HepG2 (cell line): ENCODE data around the gene ZNF442. TPM values are rescaled to one million over a fixed set of nuclear protein-coding genes. Genes with fewer than 3 reads are reported as not detected.

ENCODE experiments used
- ATAC-seq: fragments of 200-7000 bp; cut with Tn5 transposase; 3 replicates; pipeline ENCODE4 v1.9.1; 2020; ENCODE audit warnings: mild to moderate bottlenecking, moderate library complexity
- BruUV-seq: library from RNA; stranded (reverse); fragments of 400-500 nt; replicated peaks from 2 replicates; lab custom pipeline; 2021; lab: Mats Ljungman, UMichigan
- CTCF ChIA-PET: fragments of 300-600 bp; formaldehyde crosslinking; extraction: SDS; loops from one replicate; lab custom pipeline; 2021; ENCODE audit warnings: low total read pairs, inconsistent platforms, low intra/inter-chr PET ratio; lab: Yijun Ruan, JAX
- POLR2A ChIA-PET: fragments of 350-600 bp; sonication (Branson Sonifier 250); formaldehyde crosslinking; loops from one replicate; lab custom pipeline; 2020; ENCODE audit warnings: antibody characterized with exemption, inconsistent platforms; lab: Yijun Ruan, JAX
- DNase-seq: peaks from one replicate; pipeline ENCODE4 v3.0.0-alpha.2; 2015; ENCODE audit warnings: low spot score
- FAIRE-seq: peaks from 3 replicates; lab custom pipeline; 2011; peaks lifted over from hg19 to GRCh38; lab: Jason Lieb, UNC
- H2AFZ ChIP-seq: one replicate; pipeline ENCODE4 v1.6.1; 2011; ENCODE audit warnings: low read length, inconsistent platforms
- H3K27ac ChIP-seq: fragments of 300-600 bp; 3 replicates; pipeline ENCODE4 v1.8.0; 2011; ENCODE audit warnings: mixed run types, mild to moderate bottlenecking, mixed read lengths, low read length, inconsistent platforms; ENCODE audit not compliant: insufficient read depth; ENCODE audit errors: extremely low read length
- H3K27me3 ChIP-seq, 2 experiments: fragments of 200-600 bp in 1 of 2; 2 replicates in 1 of 2; 3 replicates in 1 of 2; pipeline versions ENCODE4 v1.6.0 to v1.8.0; 2011; ENCODE audit warnings: low read length in 2 of 2, mild to moderate bottlenecking in 2 of 2, moderate library complexity in 2 of 2, inconsistent platforms in 1 of 2; ENCODE audit not compliant: insufficient read depth in 2 of 2, control insufficient read depth in 1 of 2
- H3K36me3 ChIP-seq, 2 experiments: fragments of 200-600 bp in 1 of 2; replicated peaks in 1 of 2; 2 replicates in 1 of 2; 3 replicates in 1 of 2; pipeline versions ENCODE4 v1.5.1 to v1.8.0; 2011; ENCODE audit warnings: low read length in 2 of 2, inconsistent platforms in 1 of 2; ENCODE audit not compliant: insufficient read depth in 2 of 2, control insufficient read depth in 1 of 2
- H3K4me1 ChIP-seq: 2 replicates; pipeline ENCODE4 v1.5.1; 2012; ENCODE audit warnings: low read length, inconsistent platforms; ENCODE audit not compliant: insufficient read depth
- H3K4me2 ChIP-seq: 2 replicates; pipeline ENCODE4 v1.6.0; 2011; ENCODE audit warnings: low read depth, low read length, inconsistent platforms
- H3K4me3 ChIP-seq, 3 experiments: fragments of 200-600 bp in 1 of 3; sonication (generic), shearing (Covaris generic) in 1 of 3; replicated peaks in 1 of 3; 2 replicates each; pipeline ENCODE4 v1.5.1; 2011 to 2016; ENCODE audit warnings: low read length in 3 of 3, inconsistent platforms in 2 of 3, low read depth in 2 of 3, mild to moderate bottlenecking in 2 of 3, control low read depth in 1 of 3, mixed read lengths in 1 of 3; ENCODE audit not compliant: insufficient read depth in 1 of 3
- H3K79me2 ChIP-seq: one replicate; pipeline ENCODE4 v1.6.1; 2011; ENCODE audit warnings: low read length, inconsistent platforms; ENCODE audit not compliant: insufficient read depth
- H3K9ac ChIP-seq: 2 replicates; pipeline ENCODE4 v1.6.0; 2011; ENCODE audit warnings: mild to moderate bottlenecking, low read depth, low read length, inconsistent platforms; ENCODE audit not compliant: insufficient read depth
- H3K9me3 ChIP-seq: 2 replicates; pipeline ENCODE4 v1.5.1; 2012; ENCODE audit warnings: mild to moderate bottlenecking, low read length
- H4K20me1 ChIP-seq: 2 replicates; pipeline ENCODE4 v1.6.0; 2011; ENCODE audit warnings: inconsistent platforms, mild to moderate bottlenecking, low read length, moderate library complexity; ENCODE audit not compliant: insufficient read depth
- CREM ChIP-seq, 2 experiments: sonication (generic) in 1 of 2; formaldehyde crosslinking in 1 of 2; IDR thresholded peaks; 2 replicates each; pipeline versions ENCODE4 v1.4.0 to v1.6.1; 2016 to 2020; ENCODE audit warnings: antibody characterized with exemption in 1 of 2, mild to moderate bottlenecking in 1 of 2, missing genetic modification reagents in 1 of 2
- HDAC2 ChIP-seq: sonication (generic); formaldehyde crosslinking; IDR thresholded peaks from 2 replicates; pipeline ENCODE4 v1.4.0; 2020; ENCODE audit warnings: missing genetic modification reagents
- HNF4A ChIP-seq: sonication (generic); formaldehyde crosslinking; IDR thresholded peaks from 2 replicates; pipeline ENCODE4 v1.4.0; 2020; ENCODE audit warnings: missing genetic modification reagents
- MLLT10 ChIP-seq: sonication (generic); formaldehyde crosslinking; IDR thresholded peaks from 2 replicates; pipeline ENCODE4 v1.4.0; 2020; ENCODE audit warnings: missing genetic modification reagents
- NR2F2 ChIP-seq: IDR thresholded peaks from 2 replicates; pipeline ENCODE4 v1.6.1; 2012; ENCODE audit warnings: low read depth, inconsistent platforms, borderline replicate concordance
- RORA ChIP-seq: sonication (generic); formaldehyde crosslinking; IDR thresholded peaks from 2 replicates; pipeline ENCODE4 v1.5.0; 2020; ENCODE audit warnings: mild to moderate bottlenecking, missing genetic modification reagents, moderate library complexity
- ZFP90 ChIP-seq: sonication (generic); formaldehyde crosslinking; IDR thresholded peaks from 2 replicates; pipeline ENCODE4 v1.8.0; 2022; ENCODE audit warnings: missing genetic modification reagents, mild to moderate bottlenecking, inconsistent platforms, borderline replicate concordance
- ZKSCAN5 ChIP-seq: sonication (generic); formaldehyde crosslinking; IDR thresholded peaks from 2 replicates; pipeline ENCODE4 v1.5.1; 2020; ENCODE audit warnings: mild to moderate bottlenecking, missing genetic modification reagents
- ZMYM4 ChIP-seq: sonication (generic); formaldehyde crosslinking; IDR thresholded peaks from 2 replicates; pipeline ENCODE4 v1.8.1; 2023; ENCODE audit warnings: mild to moderate bottlenecking, missing genetic modification reagents
- WGBS: methylation state at CpG from one replicate; pipeline ENCODE4 v1.1.6; 2017; ENCODE audit warnings: low lambda C conversion rate; 5-methylcytosine and 5-hydroxymethylcytosine counted together
- in situ Hi-C: cut with HindIII; loops from 2 replicates; pipeline ENCODE4 v1.10.0; 2017; ENCODE audit warnings: low pct_unique_long_range_greater_than_20kb; ENCODE audit not compliant: extremely low pct_ligation_motif_present
- intact Hi-C: fragments of 100-400 bp; cut with micrococcal nuclease; formaldehyde crosslinking; loops from one replicate; pipeline ENCODE4 v1.10.0; 2022; ENCODE audit not compliant: unreplicated experiment
- polyA plus RNA-seq, 8 experiments: library from polyadenylated mRNA; depleted of rRNA in 3 of 8; stranded (reverse) in 7 of 8; unstranded in 1 of 8; fragments of >200 nt; fragmentation: Illumina TruSeq in 4 of 8; extraction: Trizol in 4 of 8; gene quantifications; 2 replicates each; pipeline versions ENCODE4 v1.2.1 to v1.2.3, GENCODE V29; 2011 to 2016; ENCODE audit warnings: low read depth in 4 of 8, missing spikeins in 1 of 8, mixed read lengths in 1 of 8; ENCODE audit not compliant: insufficient read depth in 1 of 8
- total RNA-seq, 5 experiments: library from RNA; depleted of rRNA; stranded (reverse); fragments of >200 nt; fragmentation: Illumina TruSeq; extraction: Trizol; gene quantifications; 2 replicates each; pipeline ENCODE4 v1.2.3, GENCODE V29; 2016; ENCODE audit warnings: low read depth in 1 of 5
- TF ChIP-seq, protein P1 (sequence below): sonication (generic); formaldehyde crosslinking; conservative IDR thresholded peaks from 2 replicates; pipeline ENCODE4 v1.4.0; 2020; ENCODE audit warnings: mild to moderate bottlenecking, missing genetic modification reagents, moderate library complexity
- TF ChIP-seq, protein P2 (sequence below): sonication (generic); formaldehyde crosslinking; conservative IDR thresholded peaks from 2 replicates; pipeline ENCODE4 v1.8.1; 2023; ENCODE audit warnings: missing genetic modification reagents
- TF ChIP-seq, protein P3 (sequence below): sonication (generic); formaldehyde crosslinking; IDR thresholded peaks from 2 replicates; pipeline ENCODE4 v1.4.0; 2020; ENCODE audit warnings: missing genetic modification reagents
- TF ChIP-seq, protein P4 (sequence below): sonication (generic); formaldehyde crosslinking; IDR thresholded peaks from 2 replicates; pipeline ENCODE4 v1.4.0; 2020; ENCODE audit warnings: missing genetic modification reagents
- TF ChIP-seq, protein P5 (sequence below): fragments of 450-650 bp; IDR thresholded peaks from 2 replicates; pipeline ENCODE4 v1.6.1; 2016

Gene ZNF442
- total and polyA plus RNA-seq, 2 of the 13 experiments (the other 11 are each of a cell fraction or from before 2014, with no cell fraction given): 1.0 to 6.0 TPM

DNA sequence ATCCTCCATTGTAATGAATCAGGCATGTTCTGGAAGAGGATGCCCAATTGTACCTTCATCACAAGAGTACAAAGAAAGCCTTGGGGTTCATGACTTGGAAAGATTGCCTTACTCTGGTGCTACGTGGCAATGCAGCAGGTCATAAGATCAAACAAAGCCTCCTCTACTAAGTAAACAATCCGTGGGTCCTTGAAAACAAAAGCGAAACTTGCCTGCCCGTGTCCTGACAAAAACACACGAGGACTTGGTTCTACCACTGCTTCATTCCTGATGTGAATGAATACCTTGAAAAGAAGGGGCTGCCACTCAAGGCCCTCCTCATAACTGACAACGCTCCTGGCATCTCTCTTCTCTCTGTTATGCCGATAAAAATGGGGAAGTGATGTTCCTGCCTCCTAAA lies 50.9 kb downstream of the ZNF442 start:
- FAIRE-seq: peak; percentile 32
- POLR2A ChIA-PET: interaction anchor here (1.7 to 4.3 kb wide), 4 partner anchors 17 to 51 kb away, joined by 4 to 26 read pairs (median 14); partner anchors contain the start of genes ZNF44, ZNF442 and ZNF563
- TF ChIP-seq, protein P1, sequence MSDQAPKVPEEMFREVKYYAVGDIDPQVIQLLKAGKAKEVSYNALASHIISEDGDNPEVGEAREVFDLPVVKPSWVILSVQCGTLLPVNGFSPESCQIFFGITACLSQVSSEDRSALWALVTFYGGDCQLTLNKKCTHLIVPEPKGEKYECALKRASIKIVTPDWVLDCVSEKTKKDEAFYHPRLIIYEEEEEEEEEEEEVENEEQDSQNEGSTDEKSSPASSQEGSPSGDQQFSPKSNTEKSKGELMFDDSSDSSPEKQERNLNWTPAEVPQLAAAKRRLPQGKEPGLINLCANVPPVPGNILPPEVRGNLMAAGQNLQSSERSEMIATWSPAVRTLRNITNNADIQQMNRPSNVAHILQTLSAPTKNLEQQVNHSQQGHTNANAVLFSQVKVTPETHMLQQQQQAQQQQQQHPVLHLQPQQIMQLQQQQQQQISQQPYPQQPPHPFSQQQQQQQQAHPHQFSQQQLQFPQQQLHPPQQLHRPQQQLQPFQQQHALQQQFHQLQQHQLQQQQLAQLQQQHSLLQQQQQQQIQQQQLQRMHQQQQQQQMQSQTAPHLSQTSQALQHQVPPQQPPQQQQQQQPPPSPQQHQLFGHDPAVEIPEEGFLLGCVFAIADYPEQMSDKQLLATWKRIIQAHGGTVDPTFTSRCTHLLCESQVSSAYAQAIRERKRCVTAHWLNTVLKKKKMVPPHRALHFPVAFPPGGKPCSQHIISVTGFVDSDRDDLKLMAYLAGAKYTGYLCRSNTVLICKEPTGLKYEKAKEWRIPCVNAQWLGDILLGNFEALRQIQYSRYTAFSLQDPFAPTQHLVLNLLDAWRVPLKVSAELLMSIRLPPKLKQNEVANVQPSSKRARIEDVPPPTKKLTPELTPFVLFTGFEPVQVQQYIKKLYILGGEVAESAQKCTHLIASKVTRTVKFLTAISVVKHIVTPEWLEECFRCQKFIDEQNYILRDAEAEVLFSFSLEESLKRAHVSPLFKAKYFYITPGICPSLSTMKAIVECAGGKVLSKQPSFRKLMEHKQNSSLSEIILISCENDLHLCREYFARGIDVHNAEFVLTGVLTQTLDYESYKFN (CRISPR knock-in tag): 0 out of 2 replicates have a peak, but pooled peaks have one; percentile 19
- TF ChIP-seq RORA (no peak), HNF4A (CRISPR knock-in tag) (0 out of 2 replicates have a peak, but pooled peaks have one; percentile 7), NR2F2 (0 out of 2 replicates have a peak, but pooled peaks have one; percentile 49), ZFP90 (CRISPR knock-in tag) (no peak), ZKSCAN5 (CRISPR knock-in tag) (no peak), MLLT10 (CRISPR knock-in tag) (no peak), ZMYM4 (CRISPR knock-in tag) (0 out of 2 replicates have a peak, but pooled peaks have one; percentile 36), HDAC2 (CRISPR knock-in tag) (0 out of 2 replicates have a peak, but pooled peaks have one; percentile 40), CREM (IDR thresholded peaks at IDR 0.05) (peak; percentile 17; the same call in 1 of the 2 replicates), CREM (CRISPR knock-in tag; IDR thresholded peaks at IDR 0.05) (no peak)
- TF ChIP-seq, protein P2, sequence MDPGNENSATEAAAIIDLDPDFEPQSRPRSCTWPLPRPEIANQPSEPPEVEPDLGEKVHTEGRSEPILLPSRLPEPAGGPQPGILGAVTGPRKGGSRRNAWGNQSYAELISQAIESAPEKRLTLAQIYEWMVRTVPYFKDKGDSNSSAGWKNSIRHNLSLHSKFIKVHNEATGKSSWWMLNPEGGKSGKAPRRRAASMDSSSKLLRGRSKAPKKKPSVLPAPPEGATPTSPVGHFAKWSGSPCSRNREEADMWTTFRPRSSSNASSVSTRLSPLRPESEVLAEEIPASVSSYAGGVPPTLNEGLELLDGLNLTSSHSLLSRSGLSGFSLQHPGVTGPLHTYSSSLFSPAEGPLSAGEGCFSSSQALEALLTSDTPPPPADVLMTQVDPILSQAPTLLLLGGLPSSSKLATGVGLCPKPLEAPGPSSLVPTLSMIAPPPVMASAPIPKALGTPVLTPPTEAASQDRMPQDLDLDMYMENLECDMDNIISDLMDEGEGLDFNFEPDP (CRISPR knock-in tag): 0 out of 2 replicates have a peak, but pooled peaks have one; percentile 47
- TF ChIP-seq, protein P3, sequence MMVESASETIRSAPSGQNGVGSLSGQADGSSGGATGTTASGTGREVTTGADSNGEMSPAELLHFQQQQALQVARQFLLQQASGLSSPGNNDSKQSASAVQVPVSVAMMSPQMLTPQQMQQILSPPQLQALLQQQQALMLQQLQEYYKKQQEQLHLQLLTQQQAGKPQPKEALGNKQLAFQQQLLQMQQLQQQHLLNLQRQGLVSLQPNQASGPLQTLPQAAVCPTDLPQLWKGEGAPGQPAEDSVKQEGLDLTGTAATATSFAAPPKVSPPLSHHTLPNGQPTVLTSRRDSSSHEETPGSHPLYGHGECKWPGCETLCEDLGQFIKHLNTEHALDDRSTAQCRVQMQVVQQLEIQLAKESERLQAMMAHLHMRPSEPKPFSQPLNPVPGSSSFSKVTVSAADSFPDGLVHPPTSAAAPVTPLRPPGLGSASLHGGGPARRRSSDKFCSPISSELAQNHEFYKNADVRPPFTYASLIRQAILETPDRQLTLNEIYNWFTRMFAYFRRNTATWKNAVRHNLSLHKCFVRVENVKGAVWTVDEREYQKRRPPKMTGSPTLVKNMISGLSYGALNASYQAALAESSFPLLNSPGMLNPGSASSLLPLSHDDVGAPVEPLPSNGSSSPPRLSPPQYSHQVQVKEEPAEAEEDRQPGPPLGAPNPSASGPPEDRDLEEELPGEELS (CRISPR knock-in tag): peak; percentile 59; the same call in 1 of the 2 replicates
- TF ChIP-seq, protein P4, sequence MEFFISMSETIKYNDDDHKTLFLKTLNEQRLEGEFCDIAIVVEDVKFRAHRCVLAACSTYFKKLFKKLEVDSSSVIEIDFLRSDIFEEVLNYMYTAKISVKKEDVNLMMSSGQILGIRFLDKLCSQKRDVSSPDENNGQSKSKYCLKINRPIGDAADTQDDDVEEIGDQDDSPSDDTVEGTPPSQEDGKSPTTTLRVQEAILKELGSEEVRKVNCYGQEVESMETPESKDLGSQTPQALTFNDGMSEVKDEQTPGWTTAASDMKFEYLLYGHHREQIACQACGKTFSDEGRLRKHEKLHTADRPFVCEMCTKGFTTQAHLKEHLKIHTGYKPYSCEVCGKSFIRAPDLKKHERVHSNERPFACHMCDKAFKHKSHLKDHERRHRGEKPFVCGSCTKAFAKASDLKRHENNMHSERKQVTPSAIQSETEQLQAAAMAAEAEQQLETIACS (CRISPR knock-in tag): no peak
- TF ChIP-seq, protein P5, sequence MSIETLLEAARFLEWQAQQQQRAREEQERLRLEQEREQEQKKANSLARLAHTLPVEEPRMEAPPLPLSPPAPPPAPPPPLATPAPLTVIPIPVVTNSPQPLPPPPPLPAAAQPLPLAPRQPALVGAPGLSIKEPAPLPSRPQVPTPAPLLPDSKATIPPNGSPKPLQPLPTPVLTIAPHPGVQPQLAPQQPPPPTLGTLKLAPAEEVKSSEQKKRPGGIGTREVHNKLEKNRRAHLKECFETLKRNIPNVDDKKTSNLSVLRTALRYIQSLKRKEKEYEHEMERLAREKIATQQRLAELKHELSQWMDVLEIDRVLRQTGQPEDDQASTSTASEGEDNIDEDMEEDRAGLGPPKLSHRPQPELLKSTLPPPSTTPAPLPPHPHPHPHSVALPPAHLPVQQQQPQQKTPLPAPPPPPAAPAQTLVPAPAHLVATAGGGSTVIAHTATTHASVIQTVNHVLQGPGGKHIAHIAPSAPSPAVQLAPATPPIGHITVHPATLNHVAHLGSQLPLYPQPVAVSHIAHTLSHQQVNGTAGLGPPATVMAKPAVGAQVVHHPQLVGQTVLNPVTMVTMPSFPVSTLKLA: peak; percentile 31; the same call in 1 of the 2 replicates

More for the DNA sequence above, 50.9 kb downstream of the ZNF442 start:
- peak; percentile 85 for DNase-seq
- no TSS peak for BruUV-seq
- Histone ChIP-seq H3K4me2 (peak overlapping the region; percentile 79), H3K79me2 (no peaks in the 10 kb centered on the region), H3K4me1 (peaks cover 25% of the 10 kb centered on the region), H3K27me3 (no peaks in the 10 kb centered on the region), H3K9me3 (no peaks in the 10 kb centered on the region), H3K36me3 (peaks cover 9 to 13% of the 10 kb centered on the region in 2 experiments; a peak in 4 of 5 replicates), H3K4me3 (peak overlapping the region in 2 of 3 experiments; percentile 34 to 38; a peak in 2 of 6 replicates), H3K9ac (peak overlapping the region; percentile 40), H3K27ac (peak overlapping the region; percentile 75), H4K20me1 (no peaks in the 10 kb centered on the region), H2AFZ (no peak overlapping the region)
- WGBS: 22% methylated on average over 7 of the region's 7 CpGs
- CTCF ChIA-PET: no interaction called here
- in situ Hi-C loops (no loop called here), intact Hi-C loops (no loop called here)
- ATAC-seq: peak; percentile 79
